ENCODE measurements around the gene ACVR2A. TPM values are rescaled to one million over a fixed set of nuclear protein-coding genes. Genes with fewer than 3 reads are reported as not detected.

Gene ACVR2A
- total RNA-seq, 1 experiment from 2014 or later, result 13.4 TPM

- Histone ChIP-seq H4K91ac (ENCODE audit: insufficient read length, low read depth, low read length) (no peak overlapping the region), H3K4me2 (ENCODE audit: insufficient read depth, insufficient read length, low read length) (peak overlapping the region; percentile 58), H4K20me1 (ENCODE audit: control insufficient read depth, insufficient read depth, insufficient read length) (no peaks in the 10 kb centered on the region), H3K23ac (ENCODE audit: insufficient read length, low read depth, low read length) (no peak overlapping the region), H2BK5ac (ENCODE audit: insufficient read length, low read length) (no peak overlapping the region), H3K4ac (ENCODE audit: low read depth, low read length) (no peak overlapping the region; the same call in 1 of the 2 replicates), H2BK120ac (ENCODE audit: low read depth, low read length, poor library complexity, severe bottlenecking) (no peak overlapping the region), H2AK5ac (ENCODE audit: insufficient read length, low read length) (no peak overlapping the region), H3K9ac (ENCODE audit: extremely low read depth, insufficient read length, low read length) (peak overlapping the region; percentile 72), H3K27me3 (ENCODE audit: insufficient read depth, low read length) (no peaks in the 10 kb centered on the region), H4K8ac (replicated peaks; ENCODE audit: insufficient read length, low read depth, low read length) (no peak overlapping the region), H3K79me1 (ENCODE audit: insufficient read depth, low read depth, low read length, poor library complexity, severe bottlenecking) (peaks cover 2% of the 10 kb centered on the region), H3K9me3 (ENCODE audit: control insufficient read depth, low read depth, low read length) (no peaks in the 10 kb centered on the region), H3K23me2 (ENCODE audit: insufficient read length, low read depth, low read length, poor library complexity, severe bottlenecking) (peaks cover 6% of the 10 kb centered on the region), H3K18ac (ENCODE audit: insufficient read length, low read depth, low read length) (peak overlapping the region; percentile 20), H3K27ac (ENCODE audit: insufficient read length, low read depth, low read length) (peak overlapping the region; percentile 1), H2BK15ac (ENCODE audit: low read depth, low read length) (no peak overlapping the region), H3K79me2 (ENCODE audit: insufficient read depth, low read length) (peaks cover 9% of the 10 kb centered on the region; the same call in 1 of the 2 replicates), H3T11ph (ENCODE audit: low read length) (no peak overlapping the region), H2AFZ (ENCODE audit: low read length) (no peak overlapping the region), H2BK20ac (ENCODE audit: low read depth, low read length, poor library complexity, severe bottlenecking) (no peak overlapping the region), H3K14ac (ENCODE audit: insufficient read depth, low read length) (peak overlapping the region; percentile 70), H3K4me1 (ENCODE audit: insufficient read depth, low read length) (peaks cover 5% of the 10 kb centered on the region; the same call in 1 of the 2 replicates), H3K56ac (ENCODE audit: insufficient read length, low read depth, low read length) (no peak overlapping the region), H4K5ac (ENCODE audit: insufficient read length, low read depth, low read length) (no peak overlapping the region), H2BK12ac (ENCODE audit: insufficient read length, low read depth, low read length) (no peak overlapping the region)
- peaks cover 33% of the 10 kb centered on the region in 2 experiments for H3K4me1 Mint-ChIP-seq
- no peaks in the 10 kb centered on the region; a peak in 1 of 7 replicates for H3K36me3 Mint-ChIP-seq (ENCODE audit: insufficient read depth in 1 of 3, low read depth in 3 of 3)
- no peaks in the 10 kb centered on the region for H3K9me3 Mint-ChIP-seq
- H3K4me3 Mint-ChIP-seq, result peak overlapping the region; percentile 94
- TF ChIP-seq CTCF (conservative IDR thresholded peaks at IDR 0.05), result no peak
- no peak for DNase-seq
- peak overlapping the region; percentile 95 to 97 (median 96) for H3K27ac Mint-ChIP-seq
- no CpG with 5 or more reads among the region's 18 CpGs for WGBS (ENCODE audit: extremely low coverage, insufficient read length, low lambda C conversion rate)
- H3K27me3 Mint-ChIP-seq (ENCODE audit: low read depth), result peaks cover 5% of the 10 kb centered on the region; the same call in 1 of the 2 replicates
Observed at GRCh38 chr2:147843391-147843863, 1.4 kb upstream of the ACVR2A start.

All from H9 (cell line).